SK-N-SH treated with all-trans-retinoic acid at 6 μM for 48 hours (cell line): ENCODE measurements around the gene ZFAND5.

ENCODE experiments used
- ATAC-seq: fragments of 200-7000 bp; cut with Tn5 transposase; 3 replicates; pipeline ENCODE4 v1.9.1; 2020; ENCODE audit warnings: mild to moderate bottlenecking, moderate library complexity
- ARNTL ChIP-seq: fragments of 450-650 bp; formaldehyde crosslinking; IDR thresholded peaks from 2 replicates; pipeline ENCODE4 v1.5.0; 2020; ENCODE audit warnings: low read depth, mild to moderate bottlenecking, moderate library complexity, borderline replicate concordance
- BACH2 ChIP-seq: fragments of 250-450 bp; sonication (Bioruptor Pico); IDR thresholded peaks from 2 replicates; pipeline ENCODE4 v1.9.0; 2021; ENCODE audit warnings: mild to moderate bottlenecking, borderline replicate concordance
- ESRRG ChIP-seq: fragments of 250-450 bp; sonication (Bioruptor Pico); IDR thresholded peaks from 2 replicates; pipeline ENCODE4 v1.6.1; 2021; ENCODE audit warnings: mild to moderate bottlenecking
- GLIS3 ChIP-seq: fragments of 250-450 bp; sonication (Bioruptor Pico); IDR thresholded peaks from 2 replicates; pipeline ENCODE4 v1.5.0; 2020; ENCODE audit warnings: mild to moderate bottlenecking, moderate library complexity
- ISL1 ChIP-seq: fragments of 250-450 bp; sonication (Bioruptor Pico); IDR thresholded peaks from 2 replicates; pipeline ENCODE4 v2.1.2; 2022; ENCODE audit warnings: mild to moderate bottlenecking, moderate library complexity
- OSR1 ChIP-seq: fragments of 250-450 bp; sonication (Bioruptor Pico); IDR thresholded peaks from 2 replicates; pipeline ENCODE4 v1.8.0; 2022; ENCODE audit warnings: moderate library complexity, mild to moderate bottlenecking, inconsistent platforms
- PATZ1 ChIP-seq: fragments of 250-450 bp; sonication (Bioruptor Pico); IDR thresholded peaks from 2 replicates; pipeline ENCODE4 v1.8.0; 2020; ENCODE audit warnings: mild to moderate bottlenecking, moderate library complexity, borderline replicate concordance
- POU6F1 ChIP-seq: fragments of 250-450 bp; sonication (Bioruptor Pico); IDR thresholded peaks from 2 replicates; pipeline ENCODE4 v1.8.0; 2021; ENCODE audit warnings: low read depth, mild to moderate bottlenecking, moderate library complexity, borderline replicate concordance
- PPARA ChIP-seq: fragments of 250-450 bp; sonication (Bioruptor Pico); IDR thresholded peaks from 2 replicates; pipeline ENCODE4 v1.5.0; 2020; ENCODE audit warnings: mild to moderate bottlenecking, borderline replicate concordance
- RARB ChIP-seq: fragments of 250-450 bp; sonication (Bioruptor Pico); IDR thresholded peaks from 2 replicates; pipeline ENCODE4 v1.8.0; 2021; ENCODE audit warnings: mild to moderate bottlenecking, moderate library complexity
- SNAI2 ChIP-seq: fragments of 250-450 bp; sonication (Bioruptor Pico); IDR thresholded peaks from 2 replicates; pipeline ENCODE4 v1.5.0; 2020; ENCODE audit warnings: mild to moderate bottlenecking, moderate library complexity
- TCF4 ChIP-seq: fragments of 250-450 bp; sonication (Bioruptor Pico); IDR thresholded peaks from 2 replicates; pipeline ENCODE4 v1.8.0; 2021; ENCODE audit warnings: mild to moderate bottlenecking, moderate library complexity, borderline replicate concordance
- TOX ChIP-seq: fragments of 250-450 bp; sonication (Bioruptor Pico); IDR thresholded peaks from 2 replicates; pipeline ENCODE4 v1.8.0; 2021; ENCODE audit warnings: mild to moderate bottlenecking, moderate library complexity, borderline replicate concordance
- ZC3H10 ChIP-seq: fragments of 250-450 bp; sonication (Bioruptor Pico); IDR thresholded peaks from 2 replicates; pipeline ENCODE4 v1.5.1; 2021; ENCODE audit warnings: mild to moderate bottlenecking, moderate library complexity
- ZFP3 ChIP-seq: fragments of 250-450 bp; sonication (Bioruptor Pico); IDR thresholded peaks from 2 replicates; pipeline ENCODE4 v1.5.0; 2020; ENCODE audit warnings: mild to moderate bottlenecking, moderate library complexity
- ZFP30 ChIP-seq: fragments of 450-650 bp; formaldehyde crosslinking; IDR thresholded peaks from 2 replicates; pipeline ENCODE4 v1.5.0; 2022; ENCODE audit warnings: mild to moderate bottlenecking, moderate library complexity
- ZNF565 ChIP-seq: fragments of 450-650 bp; formaldehyde crosslinking; conservative IDR thresholded peaks from 2 replicates; pipeline ENCODE4 v1.5.0; 2020; ENCODE audit warnings: low read depth, mild to moderate bottlenecking, moderate library complexity
- ZNF70 ChIP-seq: fragments of 450-650 bp; formaldehyde crosslinking; IDR thresholded peaks from 2 replicates; pipeline ENCODE4 v1.5.0; 2020; ENCODE audit warnings: mild to moderate bottlenecking, moderate library complexity
- TF ChIP-seq, protein P1 (sequence below): fragments of 250-450 bp; sonication (Bioruptor Pico); IDR thresholded peaks from 2 replicates; pipeline ENCODE4 v1.5.1; 2021; ENCODE audit warnings: mild to moderate bottlenecking, moderate library complexity
- TF ChIP-seq, protein P2 (sequence below): fragments of 250-450 bp; sonication (Bioruptor Pico); IDR thresholded peaks from 2 replicates; pipeline ENCODE4 v1.5.1; 2020; ENCODE audit warnings: low read depth, mild to moderate bottlenecking, moderate library complexity

Gene ZFAND5

DNA sequence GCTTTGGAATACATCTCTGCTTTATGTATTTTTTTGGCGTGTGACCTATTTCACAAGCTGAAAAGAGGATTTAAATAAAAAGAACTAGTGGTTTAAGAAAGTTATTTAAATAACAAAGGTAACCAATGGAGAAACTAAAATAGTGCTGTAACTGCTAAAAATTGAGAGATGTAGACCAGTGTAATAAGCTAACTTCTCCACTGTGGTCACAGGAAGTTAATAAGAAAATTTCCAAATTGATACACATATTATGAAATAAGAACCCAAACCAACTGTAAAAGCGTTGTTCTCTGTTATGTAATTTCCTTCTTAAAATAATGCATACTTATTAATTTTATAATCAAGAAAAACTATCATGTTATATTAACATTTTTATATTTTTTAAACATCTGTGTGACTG lies 29.1 kb upstream of the ZFAND5 start:
- ATAC-seq, result no peak
- TF ChIP-seq ARNTL (no peak), TCF4 (no peak), ESRRG (CRISPR knock-in tag) (no peak), PATZ1 (CRISPR knock-in tag) (no peak), OSR1 (no peak), POU6F1 (no peak), ISL1 (CRISPR knock-in tag) (no peak), SNAI2 (no peak)
- TF ChIP-seq, protein P1, sequence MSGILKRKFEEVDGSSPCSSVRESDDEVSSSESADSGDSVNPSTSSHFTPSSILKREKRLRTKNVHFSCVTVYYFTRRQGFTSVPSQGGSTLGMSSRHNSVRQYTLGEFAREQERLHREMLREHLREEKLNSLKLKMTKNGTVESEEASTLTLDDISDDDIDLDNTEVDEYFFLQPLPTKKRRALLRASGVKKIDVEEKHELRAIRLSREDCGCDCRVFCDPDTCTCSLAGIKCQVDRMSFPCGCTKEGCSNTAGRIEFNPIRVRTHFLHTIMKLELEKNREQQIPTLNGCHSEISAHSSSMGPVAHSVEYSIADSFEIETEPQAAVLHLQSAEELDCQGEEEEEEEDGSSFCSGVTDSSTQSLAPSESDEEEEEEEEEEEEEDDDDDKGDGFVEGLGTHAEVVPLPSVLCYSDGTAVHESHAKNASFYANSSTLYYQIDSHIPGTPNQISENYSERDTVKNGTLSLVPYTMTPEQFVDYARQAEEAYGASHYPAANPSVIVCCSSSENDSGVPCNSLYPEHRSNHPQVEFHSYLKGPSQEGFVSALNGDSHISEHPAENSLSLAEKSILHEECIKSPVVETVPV (CRISPR knock-in tag), result no peak
- TF ChIP-seq, all 23 proteins: peak for 0

- no peak for ATAC-seq
These were observed 25.9 kb upstream of the ZFAND5 start for GRCh38 chr9:72390907-72391306.

GRCh38 chr9:72386186-72386585 lies 21.2 kb upstream of the ZFAND5 start:
- no peak for TF ChIP-seq RARB (CRISPR knock-in tag)
- TF ChIP-seq ZFP30, result no peak
- no peak for TF ChIP-seq ZNF565 (CRISPR knock-in tag)
- no peak for TF ChIP-seq TOX (CRISPR knock-in tag)
- TF ChIP-seq GLIS3, result no peak
- no peak for TF ChIP-seq ARNTL
- no peak for TF ChIP-seq PATZ1 (CRISPR knock-in tag)
- no peak for TF ChIP-seq ZC3H10 (CRISPR knock-in tag)
- TF ChIP-seq ISL1 (CRISPR knock-in tag), result no peak
- TF ChIP-seq, protein P1 (CRISPR knock-in tag), result no peak
- TF ChIP-seq ESRRG (CRISPR knock-in tag), result no peak
- no peak for TF ChIP-seq OSR1
- TF ChIP-seq, protein P2, sequence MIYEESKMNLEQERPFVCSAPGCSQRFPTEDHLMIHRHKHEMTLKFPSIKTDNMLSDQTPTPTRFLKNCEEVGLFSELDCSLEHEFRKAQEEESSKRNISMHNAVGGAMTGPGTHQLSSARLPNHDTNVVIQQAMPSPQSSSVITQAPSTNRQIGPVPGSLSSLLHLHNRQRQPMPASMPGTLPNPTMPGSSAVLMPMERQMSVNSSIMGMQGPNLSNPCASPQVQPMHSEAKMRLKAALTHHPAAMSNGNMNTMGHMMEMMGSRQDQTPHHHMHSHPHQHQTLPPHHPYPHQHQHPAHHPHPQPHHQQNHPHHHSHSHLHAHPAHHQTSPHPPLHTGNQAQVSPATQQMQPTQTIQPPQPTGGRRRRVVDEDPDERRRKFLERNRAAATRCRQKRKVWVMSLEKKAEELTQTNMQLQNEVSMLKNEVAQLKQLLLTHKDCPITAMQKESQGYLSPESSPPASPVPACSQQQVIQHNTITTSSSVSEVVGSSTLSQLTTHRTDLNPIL (CRISPR knock-in tag), result no peak
- TF ChIP-seq ZFP3 (CRISPR knock-in tag), result no peak
- no peak for TF ChIP-seq ZNF70 (CRISPR knock-in tag)
- TF ChIP-seq BACH2, result no peak
- no peak for TF ChIP-seq SNAI2
- no peak for TF ChIP-seq PPARA
- no peak for TF ChIP-seq TCF4
- TF ChIP-seq, all 23 proteins: peak for 0
- ATAC-seq, result no peak

More at GRCh38 chr9:72390907-72391306, 25.9 kb upstream of the ZFAND5 start:
- no peak for TF ChIP-seq TCF4
